ENCODE measurements around the gene FBXL20. TPM values are rescaled to one million over a fixed set of nuclear protein-coding genes. Genes with fewer than 3 reads are reported as not detected.
A peak's percentile ranks its signal among the peaks of the same experiment; 100 is the strongest.
"Not testable (repeated sequence)": the region's sequence is repeated elsewhere in the genome, so short reads cannot be mapped to it uniquely, and the experiment has no call there.

The FBXL20 gene
- total RNA-seq, 2 donors from 2014 or later, result 28.5 to 30.5 TPM

- H3K27ac Mint-ChIP-seq; H3K27me3 Mint-ChIP-seq (ENCODE audit: low read depth): not testable (repeated sequence)
These were observed 108.9 kb downstream of the FBXL20 start for GRCh38 chr17:39292546-39292945.

GRCh38 chr17:39286513-39286912, 114.9 kb downstream of the FBXL20 start:
- H3K4me3 Mint-ChIP-seq; H3K4me1 Mint-ChIP-seq (ENCODE audit: low read depth); H3K27me3 Mint-ChIP-seq (ENCODE audit: low read depth); H3K27ac Mint-ChIP-seq; DNase-seq; ATAC-seq (replicated peaks in 1 of 2); H3K36me3 Mint-ChIP-seq (ENCODE audit: insufficient read depth in 2 of 2); H3K9me3 Mint-ChIP-seq: not testable (repeated sequence)

More at GRCh38 chr17:39292546-39292945, 108.9 kb downstream of the FBXL20 start:
- not testable (repeated sequence) for ATAC-seq (replicated peaks in 1 of 2); H3K9me3 Mint-ChIP-seq; H3K36me3 Mint-ChIP-seq (ENCODE audit: insufficient read depth in 2 of 2); H3K4me1 Mint-ChIP-seq (ENCODE audit: low read depth); DNase-seq; H3K4me3 Mint-ChIP-seq

GRCh38 chr17:39284685-39285084, 116.7 kb downstream of the FBXL20 start:
- no peaks in the 10 kb centered on the region for H3K9me3 Mint-ChIP-seq
- DNase-seq, result no peak
- no peak for ATAC-seq (replicated peaks in 1 of 2)
- H3K36me3 Mint-ChIP-seq (ENCODE audit: insufficient read depth in 2 of 2), result peaks cover 0 to 2% of the 10 kb centered on the region in 2 donors
- no peaks in the 10 kb centered on the region for H3K27me3 Mint-ChIP-seq (ENCODE audit: low read depth)
- no peaks in the 10 kb centered on the region for H3K4me1 Mint-ChIP-seq (ENCODE audit: low read depth)
- no peak overlapping the region for H3K27ac Mint-ChIP-seq
- H3K4me3 Mint-ChIP-seq, result no peak overlapping the region

DNA sequence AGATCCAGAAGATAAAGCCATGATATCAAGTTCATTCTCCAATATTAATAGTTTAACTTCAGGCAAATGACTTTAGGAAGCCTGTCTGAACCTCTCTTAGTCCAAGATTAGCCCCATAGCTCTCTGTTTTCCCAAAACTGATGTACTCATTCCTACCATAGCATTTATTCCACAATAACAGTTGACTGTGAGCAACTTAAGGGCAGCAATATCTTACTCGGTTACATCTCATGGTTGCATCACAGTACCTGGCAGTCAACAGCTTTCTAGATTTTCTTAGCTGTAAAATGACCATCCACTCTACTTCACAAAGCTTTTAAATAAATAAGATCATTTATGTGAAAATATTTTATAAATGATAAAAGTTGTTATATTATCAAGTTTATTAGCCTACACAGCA, 117.5 kb downstream of the FBXL20 start:
- no peak for ATAC-seq (replicated peaks in 1 of 2)
- Mint-ChIP-seq H3K27ac (peak overlapping the region; percentile 65), H3K9me3 (no peaks in the 10 kb centered on the region), H3K4me1 (ENCODE audit: low read depth) (no peaks in the 10 kb centered on the region), H3K4me3 (no peak overlapping the region), H3K36me3 (ENCODE audit: insufficient read depth in 2 of 2) (peaks cover 0 to 2% of the 10 kb centered on the region in 2 donors), H3K27me3 (ENCODE audit: low read depth) (no peaks in the 10 kb centered on the region)
- DNase-seq, result no peak

DNA sequence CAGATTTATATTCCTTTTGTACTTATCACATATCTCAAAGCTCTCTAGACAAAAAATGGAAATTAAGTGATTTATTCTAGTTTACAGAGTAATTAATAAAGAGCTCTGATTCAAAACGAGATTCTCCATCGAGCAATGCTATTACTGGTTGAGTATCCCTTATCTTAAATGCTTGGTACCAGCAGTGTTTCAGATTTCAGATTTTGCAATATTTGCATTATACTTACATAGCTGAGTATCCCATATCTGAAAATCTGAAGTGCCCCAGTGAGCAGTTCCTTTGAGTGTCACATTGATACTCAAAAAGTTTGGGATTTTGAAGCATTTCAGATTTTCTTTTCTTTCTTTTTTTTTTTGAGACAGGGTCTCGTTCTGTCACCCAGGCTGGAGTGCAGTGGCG, 118.3 kb downstream of the FBXL20 start:
- Mint-ChIP-seq H3K4me1 (ENCODE audit: low read depth) (no peaks in the 10 kb centered on the region), H3K9me3 (no peaks in the 10 kb centered on the region), H3K36me3 (ENCODE audit: insufficient read depth in 2 of 2) (peaks cover 0 to 2% of the 10 kb centered on the region in 2 donors), H3K4me3 (no peak overlapping the region), H3K27ac (no peak overlapping the region), H3K27me3 (ENCODE audit: low read depth) (no peaks in the 10 kb centered on the region)
- DNase-seq, result no peak
- ATAC-seq (replicated peaks in 1 of 2), result no peak

GRCh38 chr17:39281806-39282205, 119.6 kb downstream of the FBXL20 start:
- DNase-seq (no peak), ATAC-seq (replicated peaks in 1 of 2) (no peak)
- Mint-ChIP-seq H3K27ac (peak overlapping the region; percentile 31), H3K9me3 (no peaks in the 10 kb centered on the region), H3K36me3 (ENCODE audit: insufficient read depth in 2 of 2) (peaks cover 0 to 2% of the 10 kb centered on the region in 2 donors), H3K4me3 (no peak overlapping the region), H3K4me1 (ENCODE audit: low read depth) (no peaks in the 10 kb centered on the region), H3K27me3 (ENCODE audit: low read depth) (no peaks in the 10 kb centered on the region)

GRCh38 chr17:39278246-39278645, 123.2 kb downstream of the FBXL20 start:
- H3K27ac Mint-ChIP-seq; H3K4me1 Mint-ChIP-seq (ENCODE audit: low read depth); ATAC-seq (replicated peaks in 1 of 2); H3K4me3 Mint-ChIP-seq; H3K36me3 Mint-ChIP-seq (ENCODE audit: insufficient read depth in 2 of 2); H3K9me3 Mint-ChIP-seq; H3K27me3 Mint-ChIP-seq (ENCODE audit: low read depth); DNase-seq: not testable (repeated sequence)

DNA sequence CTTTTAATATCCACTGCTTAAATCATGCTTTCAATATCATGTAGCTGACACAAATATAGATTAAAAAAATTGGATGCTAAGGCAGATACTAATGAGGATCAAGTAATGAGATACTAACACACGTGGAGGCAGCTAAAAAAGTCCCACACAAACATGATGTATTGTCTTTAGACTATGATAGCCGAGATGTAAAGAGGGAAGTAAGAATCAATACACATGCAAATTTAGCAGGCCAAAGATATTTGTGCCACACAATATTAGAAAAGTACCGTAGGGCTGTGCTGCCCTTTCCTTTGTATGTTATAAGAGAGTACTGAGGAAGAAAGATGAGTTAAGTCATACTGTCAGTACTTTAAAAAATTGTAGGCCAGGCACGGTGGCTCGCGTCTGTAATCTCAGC, 124.3 kb downstream of the FBXL20 start:
- Mint-ChIP-seq H3K36me3 (ENCODE audit: insufficient read depth in 2 of 2) (peaks cover 0 to 5% of the 10 kb centered on the region in 2 donors), H3K27me3 (ENCODE audit: low read depth) (no peaks in the 10 kb centered on the region), H3K4me1 (ENCODE audit: low read depth) (no peaks in the 10 kb centered on the region), H3K9me3 (no peaks in the 10 kb centered on the region), H3K4me3 (no peak overlapping the region), H3K27ac (no peak overlapping the region)
- DNase-seq (no peak), ATAC-seq (replicated peaks in 1 of 2) (no peak)

GRCh38 chr17:39276113-39276512, 125.3 kb downstream of the FBXL20 start:
- Mint-ChIP-seq H3K36me3 (ENCODE audit: insufficient read depth in 2 of 2) (peaks cover 0 to 3% of the 10 kb centered on the region in 2 donors), H3K4me1 (ENCODE audit: low read depth) (no peaks in the 10 kb centered on the region), H3K9me3 (no peaks in the 10 kb centered on the region), H3K27ac (no peak overlapping the region), H3K27me3 (ENCODE audit: low read depth) (no peaks in the 10 kb centered on the region), H3K4me3 (no peak overlapping the region)
- ATAC-seq (replicated peaks in 1 of 2) (no peak), DNase-seq (no peak)

DNA sequence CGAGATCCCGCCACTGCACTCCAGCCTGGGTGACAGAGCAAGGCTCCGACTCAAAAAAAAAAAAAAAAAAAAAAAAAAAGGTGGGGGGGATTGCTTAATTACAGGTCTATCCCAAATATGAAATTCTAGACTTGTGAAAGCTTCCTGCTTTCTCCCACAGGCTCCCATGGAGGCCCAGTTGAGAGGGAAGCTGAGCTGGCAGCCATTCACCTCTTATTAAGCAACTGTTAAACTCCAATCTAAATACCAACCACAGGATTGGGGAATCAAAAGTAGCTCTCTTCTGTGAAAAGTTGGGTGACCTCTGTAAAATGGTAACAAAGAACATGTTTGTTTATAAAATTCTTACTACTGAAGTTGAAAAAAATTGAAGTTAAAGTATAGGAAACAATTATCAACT, 129.9 kb downstream of the FBXL20 start:
- H3K36me3 Mint-ChIP-seq (ENCODE audit: insufficient read depth in 2 of 2), result peaks cover 0 to 7% of the 10 kb centered on the region in 2 donors

GRCh38 chr17:39270923-39271322, 130.5 kb downstream of the FBXL20 start:
- peaks cover 0 to 7% of the 10 kb centered on the region in 2 donors for H3K36me3 Mint-ChIP-seq (ENCODE audit: insufficient read depth in 2 of 2)
- peak overlapping the region; percentile 48 for H3K27ac Mint-ChIP-seq
- ATAC-seq (replicated peaks in 1 of 2), result no peak
- no peaks in the 10 kb centered on the region for H3K27me3 Mint-ChIP-seq (ENCODE audit: low read depth)
- no peaks in the 10 kb centered on the region for H3K4me1 Mint-ChIP-seq (ENCODE audit: low read depth)
- H3K9me3 Mint-ChIP-seq, result no peaks in the 10 kb centered on the region
- peak in 1 of 2 donors; percentile 4 for DNase-seq
- H3K4me3 Mint-ChIP-seq, result no peak overlapping the region

More for the DNA sequence above, 129.9 kb downstream of the FBXL20 start:
- Mint-ChIP-seq H3K27ac (peak overlapping the region; percentile 42), H3K4me1 (ENCODE audit: low read depth) (no peaks in the 10 kb centered on the region), H3K4me3 (no peak overlapping the region), H3K9me3 (no peaks in the 10 kb centered on the region), H3K27me3 (ENCODE audit: low read depth) (no peaks in the 10 kb centered on the region)
- DNase-seq (no peak), ATAC-seq (replicated peaks in 1 of 2) (no peak)

DNA sequence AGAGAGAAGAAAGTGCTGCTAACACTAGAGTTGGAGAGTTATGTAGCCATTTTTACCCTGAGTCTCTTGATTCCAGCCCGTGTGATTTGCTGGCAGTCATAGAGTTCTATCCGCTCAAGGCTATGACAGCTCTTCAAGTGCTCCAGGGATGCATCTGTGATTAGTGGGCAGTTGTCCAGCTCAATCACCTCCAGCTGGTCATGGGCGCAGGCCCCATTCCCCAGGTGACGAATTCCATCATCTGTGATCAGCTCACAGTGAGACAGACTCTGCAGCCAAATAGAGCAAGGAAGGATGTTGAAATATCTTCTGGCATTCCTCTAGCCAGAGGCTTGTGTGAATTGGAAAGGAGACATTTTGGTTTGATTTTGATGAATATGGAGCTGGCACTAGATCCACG, 137.3 kb downstream of the FBXL20 start:
- no peak overlapping the region for H3K4me3 Mint-ChIP-seq
- no peak overlapping the region for H3K27ac Mint-ChIP-seq
- H3K27me3 Mint-ChIP-seq (ENCODE audit: low read depth), result no peaks in the 10 kb centered on the region
- no peak for DNase-seq
- peaks cover 1 to 4% of the 10 kb centered on the region in 2 donors for H3K36me3 Mint-ChIP-seq (ENCODE audit: insufficient read depth in 2 of 2)
- ATAC-seq (replicated peaks in 1 of 2), result no peak
- no peaks in the 10 kb centered on the region for H3K4me1 Mint-ChIP-seq (ENCODE audit: low read depth)
- H3K9me3 Mint-ChIP-seq, result no peaks in the 10 kb centered on the region

DNA sequence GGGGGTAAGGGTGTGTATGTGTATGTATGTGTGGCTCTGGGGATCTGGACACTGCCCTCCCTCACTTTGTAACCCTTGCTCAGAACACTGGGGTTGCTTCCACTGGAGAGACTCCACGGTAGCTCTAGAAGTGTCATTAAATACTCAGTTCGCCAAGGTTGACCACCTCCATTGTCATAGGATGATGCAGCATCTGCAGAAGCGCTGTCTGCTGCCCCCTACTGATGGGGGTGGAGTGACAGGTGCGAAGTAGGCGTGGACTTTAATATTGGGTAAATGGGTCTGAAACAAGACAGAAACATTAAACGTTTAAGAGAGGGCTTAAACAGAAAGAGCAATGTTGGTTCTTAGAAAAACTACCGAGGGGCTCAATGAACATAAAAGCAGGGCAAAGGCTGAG, 140.1 kb downstream of the FBXL20 start:
- no peaks in the 10 kb centered on the region for H3K4me1 Mint-ChIP-seq (ENCODE audit: low read depth)
- peaks cover 2 to 8% of the 10 kb centered on the region in 2 donors for H3K36me3 Mint-ChIP-seq (ENCODE audit: insufficient read depth in 2 of 2)
- peak in 1 of 2 donors; percentile 28 for DNase-seq
- no peak overlapping the region for H3K27ac Mint-ChIP-seq
- no peaks in the 10 kb centered on the region for H3K9me3 Mint-ChIP-seq
- no peaks in the 10 kb centered on the region for H3K27me3 Mint-ChIP-seq (ENCODE audit: low read depth)
- no peak overlapping the region for H3K4me3 Mint-ChIP-seq
- no peak for ATAC-seq (replicated peaks in 1 of 2)

DNA sequence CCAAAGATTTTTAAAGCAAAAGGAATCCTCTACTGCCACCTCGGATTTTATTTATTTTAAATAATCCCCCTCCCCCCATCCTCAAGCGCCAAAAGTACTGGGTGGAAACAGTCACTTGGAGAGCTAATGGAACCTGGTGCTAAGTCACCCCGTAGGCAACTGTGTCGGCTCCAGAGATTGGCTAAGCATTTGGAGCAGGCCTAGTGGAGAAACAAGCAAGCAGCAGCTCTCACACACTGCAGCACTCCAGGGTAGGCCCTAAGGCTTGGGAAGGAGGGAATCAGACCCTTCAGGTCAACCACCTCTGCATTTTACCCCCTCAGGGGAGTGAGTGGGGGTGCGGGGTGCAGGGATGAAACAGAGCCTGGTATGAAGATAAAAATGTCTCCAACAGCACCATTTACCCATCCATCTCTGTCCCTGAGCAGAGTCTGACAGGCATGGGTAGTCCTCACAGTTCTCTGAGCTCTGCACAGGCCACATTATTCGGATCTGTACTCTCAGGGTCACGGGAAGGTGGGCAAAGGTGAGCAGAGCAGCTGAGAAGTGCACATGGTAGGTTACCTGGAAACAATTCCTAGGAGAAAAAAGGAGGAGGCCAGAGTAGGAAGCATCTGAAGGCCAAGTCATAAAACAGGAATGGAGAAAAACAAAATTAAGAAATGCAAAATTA, 148.5 kb downstream of the FBXL20 start:
- no peaks in the 10 kb centered on the region for H3K27me3 Mint-ChIP-seq (ENCODE audit: low read depth)
- no peak overlapping the region for H3K27ac Mint-ChIP-seq
- no peak for DNase-seq
- H3K36me3 Mint-ChIP-seq (ENCODE audit: insufficient read depth in 2 of 2), result peaks cover 2 to 3% of the 10 kb centered on the region in 2 donors
- no peak overlapping the region for H3K4me3 Mint-ChIP-seq
- no peaks in the 10 kb centered on the region for H3K9me3 Mint-ChIP-seq
- no peaks in the 10 kb centered on the region for H3K4me1 Mint-ChIP-seq (ENCODE audit: low read depth)
- ATAC-seq (replicated peaks in 1 of 2), result no peak

Measured in activated T-cell treated with anti-CD3 and anti-CD28 coated beads, Interleukin-2, amount 50 U/mL, for 72 hours (primary cell).